T-helper 2 cell treated with Interferon-gamma antibody and Interleukin-4, amounts not matched to agents 5 μg/mL and 100 μg/mL, for 36 hours (primary cell): ENCODE results near the gene TTLL10.
A peak's percentile ranks its signal among the peaks of the same experiment; 100 is the strongest.

Experiments
- DNase-seq: peaks from one replicate; pipeline ENCODE4 v3.0.0; 2021; ENCODE audit warnings: low spot score
- H3K27ac Mint-ChIP-seq: one replicate; pipeline ENCODE4 v1.8.0; 2021; ENCODE audit warnings: mild to moderate bottlenecking, mixed read lengths
- H3K27me3 Mint-ChIP-seq: one replicate; pipeline ENCODE4 v1.8.0; 2021; ENCODE audit warnings: low read depth, mixed read lengths
- H3K36me3 Mint-ChIP-seq: one replicate; pipeline ENCODE4 v1.8.0; 2021; ENCODE audit warnings: low read depth, mixed read lengths
- H3K4me1 Mint-ChIP-seq: one replicate; pipeline ENCODE4 v1.8.0; 2021; ENCODE audit warnings: low read depth, mixed read lengths
- H3K4me3 Mint-ChIP-seq: one replicate; pipeline ENCODE4 v1.8.0; 2022; ENCODE audit warnings: mild to moderate bottlenecking, moderate library complexity, mixed read lengths
- H3K9me3 Mint-ChIP-seq: one replicate; pipeline ENCODE4 v1.8.0; 2021; ENCODE audit warnings: mixed read lengths

Gene TTLL10

DNA sequence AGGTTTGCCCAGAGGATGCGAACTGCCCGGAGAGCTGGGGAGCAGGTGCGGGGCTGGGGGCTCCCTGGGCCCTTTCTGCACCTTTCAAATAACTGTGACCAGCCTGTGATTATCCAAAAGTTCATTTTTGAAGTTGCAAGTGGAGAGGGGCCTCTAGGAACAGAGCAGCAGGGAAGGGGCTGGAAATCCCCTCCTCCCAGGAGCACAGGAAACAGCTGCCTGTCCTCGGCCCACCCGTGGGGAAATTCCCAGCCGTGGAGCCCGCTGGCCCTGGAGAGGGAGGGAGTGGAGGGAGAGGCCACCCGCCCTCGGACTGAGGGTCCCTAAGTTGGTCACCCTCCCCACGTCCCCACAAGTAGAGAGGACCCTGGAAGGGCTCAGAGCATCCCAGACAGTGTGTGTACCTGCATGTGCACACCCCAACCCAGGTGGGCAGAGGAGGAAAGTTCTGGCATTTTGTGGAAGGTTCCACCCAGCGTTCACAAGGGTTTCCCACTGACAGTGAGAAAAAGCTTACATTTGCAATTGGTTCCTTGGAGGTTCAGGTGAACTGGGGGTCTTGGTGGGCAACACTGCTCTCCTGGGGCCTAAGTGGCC, 41.5 kb downstream of the TTLL10 start:
- Mint-ChIP-seq H3K4me3 (peak overlapping the region; percentile 21), H3K27me3 (no peaks in the 10 kb centered on the region), H3K27ac (no peak overlapping the region), H3K4me1 (peaks cover 15% of the 10 kb centered on the region), H3K9me3 (no peaks in the 10 kb centered on the region), H3K36me3 (peaks cover 14% of the 10 kb centered on the region)
- DNase-seq = peak; percentile 46

GRCh38 chr1:1215881-1216605, 42.4 kb downstream of the TTLL10 start:
- Mint-ChIP-seq H3K4me1 (peaks cover 15% of the 10 kb centered on the region), H3K27me3 (no peaks in the 10 kb centered on the region)

GRCh38 chr1:1216770-1217620, 43.3 kb downstream of the TTLL10 start:
- H3K4me1 Mint-ChIP-seq = peaks cover 15% of the 10 kb centered on the region
- H3K27ac Mint-ChIP-seq = peak overlapping the region; percentile 87
- H3K36me3 Mint-ChIP-seq = peaks cover 22% of the 10 kb centered on the region
- peak overlapping the region; percentile 57 for H3K4me3 Mint-ChIP-seq
- DNase-seq = no peak
- H3K9me3 Mint-ChIP-seq = no peaks in the 10 kb centered on the region
- H3K27me3 Mint-ChIP-seq = no peaks in the 10 kb centered on the region

More at GRCh38 chr1:1215881-1216605, 42.4 kb downstream of the TTLL10 start:
- Mint-ChIP-seq H3K9me3 (no peaks in the 10 kb centered on the region), H3K36me3 (peaks cover 18% of the 10 kb centered on the region), H3K4me3 (no peak overlapping the region), H3K27ac (peak overlapping the region; percentile 87)
- DNase-seq = no peak

DNA sequence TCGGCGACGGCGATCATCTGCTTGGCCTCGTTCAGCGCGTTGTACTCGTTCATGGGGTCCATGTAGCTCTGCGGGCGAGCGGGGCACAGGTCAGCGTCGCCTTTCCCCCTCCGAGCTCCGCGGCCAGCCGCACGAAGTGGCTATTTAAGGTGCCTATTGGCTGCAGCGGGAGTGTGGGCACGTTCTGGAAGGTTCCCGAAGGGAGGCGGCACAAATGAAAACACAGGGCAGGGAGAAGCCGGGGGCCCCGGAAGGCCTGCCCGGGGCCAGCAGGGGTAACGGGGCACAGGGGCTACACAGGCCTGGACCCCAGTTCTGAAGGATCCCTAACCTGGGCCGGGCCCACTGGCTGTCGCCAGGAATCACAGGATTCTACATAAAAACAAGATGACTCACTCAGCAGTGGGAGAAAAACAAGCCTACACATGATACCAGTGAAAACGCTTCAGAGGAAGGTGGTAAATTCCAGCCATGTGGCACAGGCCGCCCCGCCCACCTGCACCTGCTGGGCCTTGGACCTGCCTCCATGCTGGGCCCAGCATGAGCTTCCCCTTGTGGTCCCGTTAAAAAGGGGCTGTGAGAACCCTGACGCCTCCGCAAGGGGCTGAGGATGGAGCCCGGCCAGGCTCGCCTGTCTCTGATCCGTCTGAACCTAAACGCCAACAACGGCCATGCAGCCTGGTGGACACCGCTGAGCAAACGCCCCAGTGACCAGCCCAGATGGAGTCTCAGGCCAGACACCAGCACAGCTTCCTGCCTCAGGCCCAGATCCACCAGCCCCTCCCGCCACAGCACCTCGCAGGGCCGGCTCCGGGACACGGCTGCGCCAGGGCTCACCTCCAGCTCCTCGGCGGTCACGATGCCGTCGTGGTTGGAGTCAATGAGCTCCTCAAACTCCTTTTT, 44.2 kb downstream of the TTLL10 start:
- H3K27ac Mint-ChIP-seq = no peak overlapping the region
- H3K27me3 Mint-ChIP-seq = no peaks in the 10 kb centered on the region
- H3K4me1 Mint-ChIP-seq = peaks cover 15% of the 10 kb centered on the region
- peak; percentile 33 for DNase-seq
- H3K36me3 Mint-ChIP-seq = peaks cover 27% of the 10 kb centered on the region
- H3K9me3 Mint-ChIP-seq = no peaks in the 10 kb centered on the region
- no peak overlapping the region for H3K4me3 Mint-ChIP-seq

GRCh38 chr1:1218524-1219200, 45.0 kb downstream of the TTLL10 start:
- Mint-ChIP-seq H3K36me3 (peaks cover 32% of the 10 kb centered on the region), H3K9me3 (no peaks in the 10 kb centered on the region), H3K4me3 (no peak overlapping the region), H3K4me1 (peaks cover 15% of the 10 kb centered on the region), H3K27me3 (no peaks in the 10 kb centered on the region), H3K27ac (no peak overlapping the region)
- no peak for DNase-seq

DNA sequence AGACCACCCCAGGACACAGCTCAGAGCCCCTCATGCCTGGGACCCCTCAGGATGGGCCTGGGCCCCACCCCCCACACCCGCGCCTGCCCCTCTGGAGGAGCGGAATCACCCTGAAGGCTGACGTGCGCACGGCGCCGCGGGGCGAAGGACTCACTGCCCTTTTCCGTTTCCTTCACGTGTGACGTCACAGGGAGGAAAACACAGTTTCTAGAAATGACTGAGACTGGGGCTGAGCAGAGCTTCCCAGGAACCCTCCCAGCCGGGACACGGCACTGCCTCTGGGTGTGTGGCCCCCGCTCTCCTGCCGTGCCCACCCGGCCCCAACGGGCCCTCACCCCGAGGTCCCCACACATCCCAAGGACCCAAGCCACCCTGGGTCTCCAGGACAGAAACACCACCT, 45.7 kb downstream of the TTLL10 start:
- no peak overlapping the region for H3K4me3 Mint-ChIP-seq
- H3K4me1 Mint-ChIP-seq = peaks cover 13% of the 10 kb centered on the region
- no peak for DNase-seq
- H3K27ac Mint-ChIP-seq = peak overlapping the region; percentile 62
- no peaks in the 10 kb centered on the region for H3K27me3 Mint-ChIP-seq
- H3K36me3 Mint-ChIP-seq = peaks cover 35% of the 10 kb centered on the region
- H3K9me3 Mint-ChIP-seq = no peaks in the 10 kb centered on the region

DNA sequence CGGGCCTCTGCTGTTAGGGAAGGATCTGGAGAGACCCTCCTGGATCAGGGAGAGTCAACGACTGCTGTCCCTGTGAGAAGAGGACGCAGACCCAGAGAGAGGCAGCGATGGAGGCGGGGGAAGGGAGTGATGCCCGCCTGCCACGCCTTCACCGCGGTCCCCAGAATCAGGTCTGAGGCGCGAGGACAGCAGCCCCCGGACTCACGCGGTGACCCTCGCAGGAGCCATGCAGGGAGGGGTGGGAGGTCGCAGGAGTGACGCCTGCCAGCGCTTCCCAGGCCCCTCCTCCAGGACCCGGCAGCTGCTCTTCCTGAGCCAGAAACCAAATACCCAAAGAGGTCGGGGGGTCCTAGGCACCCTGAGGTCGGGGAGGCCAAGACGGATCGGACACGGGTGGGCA, 46.5 kb downstream of the TTLL10 start:
- Mint-ChIP-seq H3K36me3 (peaks cover 37% of the 10 kb centered on the region), H3K9me3 (no peaks in the 10 kb centered on the region), H3K27ac (no peak overlapping the region), H3K4me1 (peaks cover 6% of the 10 kb centered on the region), H3K27me3 (no peaks in the 10 kb centered on the region), H3K4me3 (no peak overlapping the region)
- no peak for DNase-seq

- no peaks in the 10 kb centered on the region for H3K9me3 Mint-ChIP-seq
- H3K27me3 Mint-ChIP-seq = no peaks in the 10 kb centered on the region
- no peak overlapping the region for H3K27ac Mint-ChIP-seq
- H3K4me3 Mint-ChIP-seq = no peak overlapping the region
- no peaks in the 10 kb centered on the region for H3K4me1 Mint-ChIP-seq
- no peak for DNase-seq
- peaks cover 41% of the 10 kb centered on the region for H3K36me3 Mint-ChIP-seq
These were observed 48.4 kb downstream of the TTLL10 start for GRCh38 chr1:1221887-1222574.

- no peaks in the 10 kb centered on the region for H3K4me1 Mint-ChIP-seq
- H3K4me3 Mint-ChIP-seq = no peak overlapping the region
- no peaks in the 10 kb centered on the region for H3K9me3 Mint-ChIP-seq
- H3K36me3 Mint-ChIP-seq = peaks cover 41% of the 10 kb centered on the region
- H3K27me3 Mint-ChIP-seq = no peaks in the 10 kb centered on the region
- DNase-seq = no peak
- no peak overlapping the region for H3K27ac Mint-ChIP-seq
These were observed 49.0 kb downstream of the TTLL10 start for GRCh38 chr1:1222575-1223225.

DNA sequence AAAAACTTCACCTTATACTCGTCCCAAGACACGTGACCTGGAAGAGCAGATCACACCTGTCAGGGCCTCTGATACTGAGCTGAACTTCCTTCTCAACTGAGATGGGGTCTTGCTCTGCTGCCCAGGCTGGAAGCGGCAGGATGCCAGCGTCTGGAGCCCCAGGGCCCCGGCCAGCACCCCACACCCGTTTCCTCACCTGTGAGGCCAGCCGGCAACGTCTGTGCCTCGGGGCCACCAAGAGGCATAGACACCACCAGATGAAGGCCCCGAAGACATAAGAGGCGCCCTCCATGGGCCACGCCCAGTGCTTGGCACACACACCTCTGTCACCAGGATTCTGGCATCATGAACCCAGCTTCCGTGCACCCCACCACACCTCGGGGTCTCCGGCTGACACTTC, 49.6 kb downstream of the TTLL10 start:
- no peaks in the 10 kb centered on the region for H3K4me1 Mint-ChIP-seq
- H3K27ac Mint-ChIP-seq = no peak overlapping the region
- H3K36me3 Mint-ChIP-seq = peaks cover 41% of the 10 kb centered on the region
- no peaks in the 10 kb centered on the region for H3K27me3 Mint-ChIP-seq
- no peaks in the 10 kb centered on the region for H3K9me3 Mint-ChIP-seq
- DNase-seq = no peak
- no peak overlapping the region for H3K4me3 Mint-ChIP-seq

GRCh38 chr1:1223891-1224290, 50.2 kb downstream of the TTLL10 start:
- Mint-ChIP-seq H3K4me1 (no peaks in the 10 kb centered on the region), H3K9me3 (no peaks in the 10 kb centered on the region), H3K36me3 (peaks cover 43% of the 10 kb centered on the region), H3K27me3 (no peaks in the 10 kb centered on the region), H3K27ac (no peak overlapping the region), H3K4me3 (no peak overlapping the region)
- no peak for DNase-seq

DNA sequence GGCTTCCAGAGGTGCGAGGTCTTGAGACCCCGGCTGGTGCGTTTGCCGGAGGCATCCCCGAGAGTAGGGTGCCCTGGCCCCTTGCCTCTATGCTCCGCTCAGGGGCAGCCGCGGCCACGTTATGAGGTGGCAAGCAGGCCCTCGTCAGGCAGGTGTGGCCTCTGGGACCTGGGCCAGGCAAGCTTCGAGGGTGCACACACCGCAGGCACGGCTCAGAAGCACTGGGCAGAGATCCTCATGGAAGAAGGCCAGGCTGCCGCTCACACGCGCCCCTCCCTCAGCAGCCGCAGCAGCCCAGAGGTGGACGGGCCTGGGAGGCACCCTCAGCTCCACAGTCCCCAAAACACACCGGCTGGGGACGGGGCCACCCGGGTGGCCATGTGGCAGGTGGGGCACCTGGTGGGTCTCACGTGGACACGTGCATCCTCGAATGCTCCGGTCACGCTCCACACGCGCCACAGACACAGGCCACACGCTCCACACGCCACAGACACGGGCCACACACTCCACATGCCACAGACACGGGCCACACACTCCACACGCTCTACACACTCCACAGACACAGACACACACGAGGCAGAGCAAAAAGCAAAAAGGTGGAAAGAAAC, 51.7 kb downstream of the TTLL10 start:
- Mint-ChIP-seq H3K36me3 (peaks cover 45% of the 10 kb centered on the region), H3K9me3 (no peaks in the 10 kb centered on the region), H3K4me3 (no peak overlapping the region), H3K27me3 (no peaks in the 10 kb centered on the region), H3K27ac (no peak overlapping the region), H3K4me1 (peaks cover 5% of the 10 kb centered on the region)
- DNase-seq = no peak
